G401 (cell line): ENCODE measurements around the gene AAK1. TPM values are rescaled to one million over a fixed set of nuclear protein-coding genes. Genes with fewer than 3 reads are reported as not detected.
"Not testable (repeated sequence)": the region's sequence is repeated elsewhere in the genome, so short reads cannot be mapped to it uniquely, and the experiment has no call there.

Experiments
- DNase-seq: peaks from one replicate; pipeline ENCODE4 v3.0.0-alpha.2; 2015; ENCODE audit warnings: low spot score
- in situ Hi-C: cut with HindIII; loops from 2 replicates; pipeline ENCODE4 v1.10.0; 2016; ENCODE audit warnings: low sequenced_read_pairs, mixed read lengths
- total RNA-seq: library from RNA; depleted of rRNA; stranded (reverse); fragments of >200 nt; shearing (Covaris generic); gene quantifications from 2 replicates; pipeline ENCODE4 v1.2.3, GENCODE V29; 2014; rRNA removed

Gene AAK1
- total RNA-seq = 5.6 and 19.6 TPM in 2 replicates

DNA sequence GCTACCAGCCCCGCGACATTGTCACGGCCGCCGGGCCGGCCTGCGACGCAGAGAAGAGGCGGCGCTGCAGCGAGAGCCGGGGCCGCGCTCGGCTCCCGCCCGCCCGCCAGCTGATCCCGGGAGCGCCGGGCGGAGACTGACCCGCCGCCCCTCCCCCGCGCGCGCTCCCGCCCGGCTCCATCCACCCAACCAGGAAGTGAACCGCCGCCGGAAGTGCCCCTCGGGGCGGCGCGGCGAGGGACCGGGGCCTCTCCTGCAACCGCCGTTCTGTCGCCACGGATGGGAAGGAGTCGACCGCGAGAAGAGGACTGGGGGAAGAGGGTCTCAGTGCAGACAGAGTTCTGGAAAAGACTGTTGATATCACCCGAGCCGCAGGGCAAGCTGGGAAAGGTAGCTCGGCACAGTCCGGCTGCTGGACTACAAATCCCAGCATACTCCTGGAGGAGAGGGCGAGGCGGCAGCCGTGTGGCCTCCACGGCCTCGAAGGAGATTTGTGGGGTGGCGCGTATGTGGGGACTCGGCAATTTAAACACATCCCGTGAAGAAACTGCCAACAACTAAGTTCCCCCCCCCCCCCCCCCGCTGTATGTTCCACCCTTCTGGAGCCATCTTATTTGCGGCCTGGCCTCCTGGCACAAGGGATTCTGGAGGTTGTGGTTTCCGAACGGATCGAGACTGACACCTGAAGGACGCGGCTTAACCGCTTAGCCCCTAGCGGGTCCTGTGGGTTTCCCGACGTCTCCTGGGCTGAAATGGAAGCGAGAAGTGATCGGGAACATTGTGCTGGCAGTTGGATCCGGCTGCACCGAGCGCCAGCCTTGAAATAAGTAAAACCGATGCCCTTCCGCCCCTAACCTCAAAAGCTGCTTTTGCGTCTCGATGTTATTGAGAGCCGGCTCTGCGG, at the start of gene AAK1:
TSS of gene AAK1 (minus strand) at position 138 of the 904 bp plus-strand sequence. CDS start 699 bp downstream, outside the sequence.
- in situ Hi-C loops = no loop called here
- peak; percentile 90 for DNase-seq

DNA sequence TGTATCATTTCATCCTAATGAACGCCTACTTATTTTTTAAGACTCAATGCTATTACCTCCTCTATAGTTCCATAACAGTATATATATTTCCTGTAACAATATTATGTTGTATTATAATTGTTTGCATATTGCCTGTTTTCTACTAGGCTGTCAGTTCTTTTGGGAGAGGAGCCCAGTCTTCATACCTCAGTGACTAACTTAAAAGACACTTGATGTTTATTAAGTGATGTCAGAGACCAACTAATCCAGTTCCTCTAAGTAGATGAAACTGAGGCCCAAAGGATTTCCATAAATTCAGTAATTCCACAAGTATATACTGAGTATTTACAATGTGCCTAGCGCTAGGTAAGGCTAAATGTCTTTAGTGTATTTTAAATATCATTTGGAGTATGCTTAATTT, 48.9 kb upstream of the AAK1 start:
- in situ Hi-C loops = no loop called here
- DNase-seq = no peak

GRCh38 chr2:69689969-69690368, 46.4 kb upstream of the AAK1 start:
- in situ Hi-C loops = no loop called here
- DNase-seq = no peak

GRCh38 chr2:69689466-69689865, 45.9 kb upstream of the AAK1 start:
- no peak for DNase-seq
- in situ Hi-C loops = no loop called here

GRCh38 chr2:69687971-69688611, 44.6 kb upstream of the AAK1 start:
- in situ Hi-C loops = no loop called here

GRCh38 chr2:69686813-69687212, 43.3 kb upstream of the AAK1 start:
- in situ Hi-C loops = no loop called here
- no peak for DNase-seq

More at GRCh38 chr2:69687971-69688611, 44.6 kb upstream of the AAK1 start:
- no peak for DNase-seq

- no peak for DNase-seq
- in situ Hi-C loops = no loop called here
Observed at GRCh38 chr2:69685321-69686048, 41.9 kb upstream of the AAK1 start.

DNA sequence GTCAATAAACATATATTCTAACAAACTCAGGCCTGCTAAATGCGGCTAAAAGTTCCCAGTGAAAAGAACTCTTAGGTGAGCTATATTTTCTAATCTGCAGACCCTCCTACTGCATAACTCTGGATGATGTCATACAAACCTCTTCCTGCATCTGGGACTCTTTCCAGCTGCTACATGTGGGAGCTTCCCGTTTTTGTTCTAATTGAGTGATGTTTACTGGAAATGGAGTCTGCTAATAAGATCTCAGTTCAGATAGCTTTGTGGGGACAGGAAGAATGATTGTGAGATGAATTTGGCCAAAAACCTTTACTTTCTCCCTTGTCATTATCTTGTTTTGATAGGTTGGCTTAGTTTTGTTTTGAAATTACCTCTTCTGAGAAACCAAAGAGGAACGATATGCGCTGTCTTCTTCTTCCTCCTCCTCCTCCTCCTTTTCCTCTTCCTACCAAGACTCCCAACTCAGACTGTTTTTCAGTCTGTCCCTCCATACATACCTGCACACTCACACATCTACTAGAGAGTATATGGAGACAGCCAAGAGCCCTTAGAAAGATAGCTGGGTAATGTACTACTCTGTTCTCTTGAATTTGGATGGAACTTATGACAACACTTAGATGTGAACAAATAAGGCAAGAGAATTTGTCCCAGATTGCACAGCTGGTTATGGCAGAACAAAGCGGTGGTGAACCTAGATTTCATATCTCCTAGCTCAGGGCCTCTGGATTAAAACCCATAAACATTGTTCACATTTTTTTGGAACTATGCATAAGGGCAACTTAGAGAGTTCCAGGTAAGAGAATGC, 39.8 kb upstream of the AAK1 start:
- in situ Hi-C loops = no loop called here

DNA sequence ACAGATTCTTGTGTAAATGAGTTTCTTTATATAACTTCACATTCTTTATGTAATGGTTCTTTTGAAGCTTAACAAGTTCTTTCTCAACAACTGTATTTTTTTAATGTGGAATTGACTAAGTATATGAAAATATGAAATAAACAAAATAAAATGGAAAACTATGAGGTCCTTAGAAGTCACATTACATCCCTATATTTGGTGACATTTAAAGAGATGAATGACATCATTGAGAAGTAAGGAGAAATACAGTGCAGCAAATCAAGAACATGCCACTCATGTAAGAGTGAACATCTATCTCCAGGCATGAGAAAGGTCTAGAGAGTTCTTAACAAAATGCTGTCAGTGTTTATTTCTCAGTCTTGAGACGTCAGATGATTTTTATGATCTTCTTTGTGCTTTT, 39.0 kb upstream of the AAK1 start:
- in situ Hi-C loops = no loop called here
- DNase-seq = no peak

More for the DNA sequence above, 39.8 kb upstream of the AAK1 start:
- no peak for DNase-seq

- in situ Hi-C loops = no loop called here
- no peak for DNase-seq
Observed at GRCh38 chr2:69680001-69680675, 36.6 kb upstream of the AAK1 start.

DNA sequence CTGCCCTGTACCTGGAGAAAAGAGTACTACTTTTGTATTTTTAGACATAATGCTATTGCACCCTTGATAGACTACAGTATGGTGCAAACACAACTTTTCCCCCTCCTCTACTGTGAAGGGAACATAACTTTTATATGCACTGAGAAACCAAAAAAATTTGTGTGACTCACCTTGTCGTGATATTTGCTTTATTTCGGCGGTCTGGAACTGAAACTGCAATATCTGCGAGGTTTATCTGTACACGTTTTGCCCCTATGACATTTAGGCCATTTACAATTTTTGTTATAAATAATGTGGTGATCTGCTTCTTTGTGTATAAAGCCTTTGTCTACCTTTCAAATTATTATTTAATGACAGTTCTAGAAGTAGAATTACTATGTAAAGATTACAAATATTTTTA, 34.4 kb upstream of the AAK1 start:
- in situ Hi-C loops = no loop called here
- no peak for DNase-seq

DNA sequence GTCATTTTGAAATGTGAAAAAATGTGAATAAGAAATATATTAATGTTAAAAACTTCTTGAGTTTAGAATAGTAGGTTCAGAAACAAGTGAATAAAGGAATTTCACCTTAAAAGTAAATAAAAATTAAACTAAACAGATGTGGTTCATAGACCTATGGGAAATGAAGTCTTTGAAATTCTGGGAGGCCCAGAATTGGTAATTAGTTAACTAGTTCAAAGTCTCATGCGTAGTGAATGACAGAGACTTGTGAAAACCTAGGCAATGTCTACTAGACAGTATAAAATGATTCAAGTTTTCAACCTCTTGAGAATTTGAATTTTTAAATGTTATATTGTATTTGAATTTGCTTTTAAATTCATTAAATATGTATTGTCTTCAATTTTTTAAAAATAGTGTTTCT, 32.6 kb upstream of the AAK1 start:
- in situ Hi-C loops = no loop called here
- DNase-seq = no peak

DNA sequence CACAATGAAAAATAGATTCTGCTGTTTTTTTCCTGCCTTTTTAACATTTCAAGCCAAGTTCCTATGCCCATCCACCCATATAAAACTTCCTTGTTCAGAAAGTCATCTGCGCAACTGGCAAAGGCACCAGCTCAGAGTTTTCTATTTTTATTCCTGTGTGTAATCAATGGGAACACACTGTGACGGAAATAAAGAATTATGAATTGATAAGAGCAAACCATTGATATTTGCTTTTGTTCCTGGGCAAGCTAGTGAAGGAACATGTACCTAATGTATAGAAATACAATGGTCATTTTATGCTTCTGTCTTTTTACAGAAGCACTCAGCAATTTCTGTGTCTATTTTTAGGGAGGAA, 30.8 kb upstream of the AAK1 start:
- in situ Hi-C loops = no loop called here
- DNase-seq = no peak

GRCh38 chr2:69673098-69673497, 29.6 kb upstream of the AAK1 start:
- DNase-seq, in situ Hi-C loops: not testable (repeated sequence)

DNA sequence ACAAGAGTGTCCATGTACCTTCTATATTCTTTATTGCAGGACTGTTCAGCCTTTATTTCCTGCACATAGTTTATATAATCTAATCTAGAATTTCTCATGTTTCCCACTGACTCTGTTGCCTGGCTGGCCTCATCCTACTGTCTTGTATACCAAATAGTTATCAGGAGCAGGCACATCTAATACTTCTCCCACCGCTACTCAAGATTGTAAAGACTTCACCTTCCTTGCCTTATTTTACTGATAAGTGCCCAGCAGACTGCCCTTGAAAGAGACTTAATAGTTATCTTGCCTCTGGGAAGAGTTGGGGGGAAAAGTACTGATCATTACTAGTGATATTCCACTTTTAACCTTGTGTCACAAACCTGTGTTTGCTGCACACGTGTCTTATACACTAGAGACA, 26.1 kb upstream of the AAK1 start:
- in situ Hi-C loops = no loop called here
- DNase-seq = no peak

- no peak for DNase-seq
- in situ Hi-C loops = no loop called here
Observed at GRCh38 chr2:69668598-69668997, 25.1 kb upstream of the AAK1 start.

DNA sequence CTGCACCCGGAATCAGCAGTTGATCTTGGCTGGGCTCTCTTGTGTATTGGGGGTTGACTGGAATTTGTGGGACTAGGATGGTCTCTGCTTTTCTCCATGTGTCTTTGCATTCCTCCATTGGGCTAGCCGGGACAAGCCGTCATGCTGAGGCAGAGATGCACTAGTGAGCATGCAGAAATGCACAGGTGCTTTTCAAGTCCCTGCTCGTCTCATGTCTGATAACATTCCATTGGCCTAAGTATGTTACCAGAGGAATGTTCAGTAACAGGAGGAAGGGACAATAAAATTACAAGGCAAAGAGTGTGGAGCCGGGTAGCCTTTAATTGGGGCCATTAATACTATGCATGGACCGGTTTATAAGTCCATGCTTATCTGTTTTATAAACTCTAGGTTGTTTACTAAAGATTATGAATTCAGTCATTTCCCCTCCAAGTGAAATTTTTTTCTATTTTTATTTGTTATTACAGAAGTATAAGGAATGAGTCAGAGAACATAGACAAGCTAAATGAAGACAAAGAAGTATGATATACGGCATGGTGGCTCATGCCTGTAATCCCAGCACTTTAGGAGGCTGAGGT, 24.4 kb upstream of the AAK1 start:
- in situ Hi-C loops = no loop called here
- DNase-seq = no peak

DNA sequence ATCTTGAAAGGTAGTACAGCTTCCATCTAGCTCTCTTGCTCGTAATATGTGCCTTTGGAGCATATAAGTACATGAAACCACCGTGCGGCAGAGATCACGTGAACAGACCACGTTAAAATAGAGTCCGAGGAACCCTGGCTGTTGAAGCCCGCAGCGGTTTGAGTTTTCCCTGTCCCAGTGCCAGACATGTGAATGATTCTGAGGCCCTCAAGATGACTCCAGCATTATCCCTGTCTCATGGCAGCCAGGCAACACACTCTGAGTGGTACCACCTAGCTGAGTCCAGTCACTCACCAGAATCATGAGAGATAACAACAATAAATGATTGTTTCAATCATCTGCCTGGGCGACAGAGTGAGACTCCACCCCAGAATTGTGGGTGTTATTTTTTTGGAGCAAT, 21.6 kb upstream of the AAK1 start:
- in situ Hi-C loops = no loop called here
- no peak for DNase-seq
